Measurements from ENCODE around the gene CASZ1. TPM values are rescaled to one million over a fixed set of nuclear protein-coding genes. Genes with fewer than 3 reads are reported as not detected.

CASZ1 gene
- total and polyA plus RNA-seq, 9 donors: 2.4 to 15.7 (median 4.0) TPM

DNA sequence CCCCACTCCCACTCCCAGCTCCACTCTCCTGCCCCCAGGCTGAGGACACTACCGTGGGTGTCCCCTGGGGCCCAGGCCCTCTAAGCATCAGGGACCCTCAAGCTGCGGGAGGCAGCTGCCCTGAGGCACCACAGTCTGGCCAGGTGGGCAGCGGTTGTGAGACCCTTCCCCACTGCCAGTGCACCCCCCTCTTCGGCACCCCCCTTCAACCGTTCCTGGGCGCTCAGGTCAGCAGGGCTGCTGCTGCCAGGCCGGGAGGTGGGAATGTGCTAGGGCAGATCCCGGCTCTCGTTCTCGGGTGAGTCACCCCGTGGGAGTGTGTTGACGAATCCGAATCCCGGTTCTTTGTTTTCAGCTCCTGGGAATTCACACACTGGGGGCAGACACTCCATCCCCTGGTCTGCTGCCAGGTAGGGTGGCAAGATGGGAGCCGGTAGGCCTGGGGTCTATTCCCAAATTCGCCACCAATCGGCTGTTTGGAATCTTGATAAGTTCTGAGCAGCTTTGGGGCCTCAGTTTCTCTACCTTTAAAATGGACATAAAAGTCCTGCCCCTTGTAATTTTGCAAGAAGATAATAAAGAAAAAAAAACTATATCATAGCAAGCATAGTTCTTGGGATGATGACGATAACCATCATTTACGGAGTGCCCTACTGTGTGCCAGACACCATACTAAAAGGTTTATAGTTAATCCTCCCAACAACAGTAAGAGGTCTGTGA, 28.5 kb upstream of the CASZ1 start:
- intact Hi-C loops (cut with DNase I): no loop called here
- Histone ChIP-seq H3K36me3 (no peaks in the 10 kb centered on the region), H3K4me1 (ENCODE audit: insufficient read depth) (no peaks in the 10 kb centered on the region), H3K4me3 (no peak overlapping the region), H3K9me3 (no peaks in the 10 kb centered on the region), H3K27me3 (no peaks in the 10 kb centered on the region), H3K27ac (no peak overlapping the region)
- no peak for TF ChIP-seq EP300 (IDR thresholded peaks at IDR 0.05)
- DNase-seq: peak in 3 of 5 donors; percentile 14 to 47 (median 25)
- WGBS, 3 donors: 29 to 37% (median 31%) methylated on average over 19 of the region's 19 CpGs

DNA sequence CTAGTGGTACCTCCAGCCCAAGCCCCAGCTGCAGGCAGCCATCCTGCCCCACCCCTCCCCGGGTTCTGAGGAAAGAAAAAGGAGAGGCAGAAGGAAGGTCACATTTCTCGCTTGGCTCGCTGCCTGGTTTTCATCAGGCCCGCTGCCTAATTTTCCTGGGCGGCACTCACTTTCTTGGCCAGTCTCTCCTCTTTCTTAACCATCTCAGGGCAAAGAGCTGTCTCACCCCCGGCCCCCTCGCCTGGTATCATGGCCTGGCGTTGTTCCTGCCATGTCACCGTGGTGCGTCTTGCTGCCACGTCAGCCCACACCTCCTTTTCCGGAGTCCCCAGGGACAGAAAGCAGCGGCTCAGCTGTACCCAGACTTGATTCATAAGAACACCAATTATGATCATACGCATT, 26.6 kb upstream of the CASZ1 start:
- H3K27ac ChIP-seq: no peak overlapping the region
- intact Hi-C loops (cut with DNase I): loop anchor here in 1 of 4 donors (1.0 kb wide), 1 partner anchor 137 kb away; no protein-coding TSS in a partner anchor

DNA sequence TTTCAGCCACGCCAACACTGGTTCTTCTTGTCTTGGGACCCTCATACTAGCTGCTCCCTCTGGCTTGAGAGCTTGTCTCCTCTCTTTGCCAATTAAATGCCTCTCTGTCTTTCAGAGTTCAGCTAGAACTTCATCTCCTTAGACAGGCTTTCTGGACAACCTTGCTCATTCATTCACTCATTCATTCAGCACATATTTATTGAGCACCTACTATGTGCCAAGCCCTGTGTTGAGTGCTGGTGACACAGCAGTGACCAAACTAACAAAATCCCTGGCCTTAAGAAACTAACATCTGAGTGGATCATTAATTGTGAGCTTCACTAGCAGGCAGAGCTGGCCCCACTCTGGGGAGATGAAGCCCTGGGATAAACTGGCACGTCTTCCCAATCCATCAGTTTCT, 24.9 kb upstream of the CASZ1 start:
- no peak for TF ChIP-seq POLR2A (IDR thresholded peaks at IDR 0.05)
- TF ChIP-seq EP300 (IDR thresholded peaks at IDR 0.05): no peak
- TF ChIP-seq, protein P1, sequence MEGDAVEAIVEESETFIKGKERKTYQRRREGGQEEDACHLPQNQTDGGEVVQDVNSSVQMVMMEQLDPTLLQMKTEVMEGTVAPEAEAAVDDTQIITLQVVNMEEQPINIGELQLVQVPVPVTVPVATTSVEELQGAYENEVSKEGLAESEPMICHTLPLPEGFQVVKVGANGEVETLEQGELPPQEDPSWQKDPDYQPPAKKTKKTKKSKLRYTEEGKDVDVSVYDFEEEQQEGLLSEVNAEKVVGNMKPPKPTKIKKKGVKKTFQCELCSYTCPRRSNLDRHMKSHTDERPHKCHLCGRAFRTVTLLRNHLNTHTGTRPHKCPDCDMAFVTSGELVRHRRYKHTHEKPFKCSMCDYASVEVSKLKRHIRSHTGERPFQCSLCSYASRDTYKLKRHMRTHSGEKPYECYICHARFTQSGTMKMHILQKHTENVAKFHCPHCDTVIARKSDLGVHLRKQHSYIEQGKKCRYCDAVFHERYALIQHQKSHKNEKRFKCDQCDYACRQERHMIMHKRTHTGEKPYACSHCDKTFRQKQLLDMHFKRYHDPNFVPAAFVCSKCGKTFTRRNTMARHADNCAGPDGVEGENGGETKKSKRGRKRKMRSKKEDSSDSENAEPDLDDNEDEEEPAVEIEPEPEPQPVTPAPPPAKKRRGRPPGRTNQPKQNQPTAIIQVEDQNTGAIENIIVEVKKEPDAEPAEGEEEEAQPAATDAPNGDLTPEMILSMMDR (IDR thresholded peaks at IDR 0.05): no peak
- intact Hi-C loops (cut with DNase I): no loop called here
- no peak for DNase-seq
- H3K27me3 ChIP-seq: no peaks in the 10 kb centered on the region
- no peaks in the 10 kb centered on the region for H3K36me3 ChIP-seq
- no peaks in the 10 kb centered on the region for H3K4me1 ChIP-seq (ENCODE audit: insufficient read depth)
- H3K27ac ChIP-seq: no peak overlapping the region
- H3K4me3 ChIP-seq: no peak overlapping the region
- no peaks in the 10 kb centered on the region for H3K9me3 ChIP-seq
- WGBS, 3 donors: 93 to 96% (median 95%) methylated on average over 2 of the region's 2 CpGs

More for the DNA sequence above, 26.6 kb upstream of the CASZ1 start:
- TF ChIP-seq POLR2A (IDR thresholded peaks at IDR 0.05): no peak
- TF ChIP-seq, protein P1 (IDR thresholded peaks at IDR 0.05): no peak
- TF ChIP-seq EP300 (IDR thresholded peaks at IDR 0.05): no peak
- Histone ChIP-seq H3K4me3 (no peak overlapping the region), H3K27me3 (no peaks in the 10 kb centered on the region), H3K9me3 (no peaks in the 10 kb centered on the region), H3K36me3 (no peaks in the 10 kb centered on the region), H3K4me1 (ENCODE audit: insufficient read depth) (no peaks in the 10 kb centered on the region)
- no peak for DNase-seq
- 59 to 72% (median 65%) methylated on average over 14 of the region's 14 CpGs for WGBS, 3 donors

DNA sequence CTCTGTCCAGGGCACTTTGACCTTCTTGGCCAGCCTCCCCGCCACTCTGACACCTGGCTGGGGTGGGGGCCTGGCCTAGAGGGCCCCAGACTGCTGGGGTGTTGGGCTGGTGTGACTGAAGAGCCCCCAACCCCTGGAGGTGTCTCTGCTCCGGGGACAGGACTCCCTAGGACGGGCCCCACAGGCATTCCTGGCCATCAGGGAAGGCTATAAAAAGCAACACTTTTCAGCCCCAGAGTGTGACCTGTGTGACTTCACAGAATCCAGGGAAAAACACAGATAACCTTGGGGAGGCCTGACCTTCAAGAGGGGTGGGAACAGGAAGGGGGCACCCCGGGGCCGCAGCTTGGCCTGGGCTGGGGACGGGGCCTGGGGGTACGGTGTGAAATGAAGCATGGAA, 24.0 kb upstream of the CASZ1 start:
- no peaks in the 10 kb centered on the region for H3K9me3 ChIP-seq
- H3K4me3 ChIP-seq: no peak overlapping the region
- no peak for DNase-seq
- no peak overlapping the region for H3K27ac ChIP-seq
- H3K36me3 ChIP-seq: no peaks in the 10 kb centered on the region
- intact Hi-C loops (cut with DNase I): no loop called here
- WGBS, 3 donors: 67 to 74% (median 69%) methylated on average over 7 of the region's 7 CpGs
- TF ChIP-seq, protein P1 (IDR thresholded peaks at IDR 0.05): no peak
- no peak for TF ChIP-seq EP300 (IDR thresholded peaks at IDR 0.05)
- TF ChIP-seq POLR2A (IDR thresholded peaks at IDR 0.05): no peak
- no peaks in the 10 kb centered on the region for H3K4me1 ChIP-seq (ENCODE audit: insufficient read depth)
- H3K27me3 ChIP-seq: no peaks in the 10 kb centered on the region

DNA sequence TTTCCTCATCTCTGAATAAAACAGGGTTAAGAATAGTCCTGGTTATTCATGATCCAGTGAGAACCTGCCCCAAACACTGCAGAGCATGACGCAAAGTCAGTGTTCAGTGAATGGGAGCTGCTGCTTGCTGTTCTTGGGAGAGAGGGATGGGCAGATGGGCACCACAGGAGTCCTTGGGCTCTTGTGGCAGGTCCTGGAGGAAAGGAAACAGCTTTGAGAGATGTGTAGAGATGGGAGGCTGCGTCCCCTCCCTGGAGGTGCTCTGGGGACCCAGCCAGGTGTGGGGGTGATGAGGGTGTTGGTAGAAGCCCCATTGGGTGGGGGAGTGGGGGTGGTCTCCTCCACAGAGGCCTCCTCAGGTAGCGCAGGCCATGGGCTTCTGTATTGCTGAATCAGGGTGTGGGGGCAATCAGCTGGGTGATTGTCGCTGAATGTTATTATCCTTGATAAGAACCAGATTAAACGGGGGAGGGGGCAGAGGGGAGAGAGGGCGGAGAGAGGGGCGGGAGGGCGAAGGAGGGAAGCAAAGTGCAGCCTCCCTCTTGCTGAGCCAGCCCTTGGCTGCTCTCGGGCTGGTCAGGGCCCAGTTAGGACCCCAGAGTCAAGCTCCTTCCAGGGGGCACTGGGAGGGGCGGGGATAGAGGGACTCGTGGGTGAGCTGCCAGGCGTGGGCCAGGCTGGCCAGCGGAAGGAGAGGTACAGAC, 22.9 kb upstream of the CASZ1 start:
- Histone ChIP-seq H3K9me3 (no peaks in the 10 kb centered on the region), H3K27me3 (no peaks in the 10 kb centered on the region), H3K4me1 (ENCODE audit: insufficient read depth) (peaks cover 3% of the 10 kb centered on the region), H3K36me3 (no peaks in the 10 kb centered on the region), H3K27ac (no peak overlapping the region), H3K4me3 (no peak overlapping the region)
- DNase-seq: no peak
- intact Hi-C loops (cut with DNase I): no loop called here
- no peak for TF ChIP-seq POLR2A (IDR thresholded peaks at IDR 0.05)
- TF ChIP-seq, protein P1 (IDR thresholded peaks at IDR 0.05): no peak
- TF ChIP-seq EP300 (IDR thresholded peaks at IDR 0.05): no peak
- 74 to 79% (median 75%) methylated on average over 13 of the region's 13 CpGs for WGBS, 3 donors
